Mesenchymal stem cell (in vitro differentiated cells and primary cell): ENCODE data around the gene CEACAM5.
"Not testable (repeated sequence)": the region's sequence is repeated elsewhere in the genome, so short reads cannot be mapped to it uniquely, and the experiment has no call there.

Source experiments
- DNase-seq: peaks from one replicate; pipeline ENCODE4 v3.0.0-alpha.2; 2013
- H2AFZ ChIP-seq: one replicate; pipeline ENCODE4 v1.6.1; 2013; ENCODE audit warnings: low read depth, mild to moderate bottlenecking, control low read depth, inconsistent platforms, low read length, moderate library complexity
- H2AK5ac ChIP-seq: 2 replicates; pipeline ENCODE4 v1.6.1; 2013; ENCODE audit warnings: low read length, moderate library complexity, mild to moderate bottlenecking, inconsistent platforms; ENCODE audit not compliant: severe bottlenecking
- H2BK120ac ChIP-seq: one replicate; pipeline ENCODE4 v1.6.1; 2013; ENCODE audit warnings: low read depth, mild to moderate bottlenecking, inconsistent platforms, low read length, moderate library complexity
- H2BK12ac ChIP-seq, 2 experiments: one replicate each; pipeline ENCODE4 v1.6.1; 2013; ENCODE audit warnings: inconsistent platforms in 2 of 2, low read length in 2 of 2, mild to moderate bottlenecking in 2 of 2, moderate library complexity in 2 of 2, control low read depth in 1 of 2
- H2BK15ac ChIP-seq: one replicate; pipeline ENCODE4 v1.6.1; 2013; ENCODE audit warnings: mild to moderate bottlenecking, low read depth, inconsistent platforms; ENCODE audit not compliant: poor library complexity, severe bottlenecking
- H2BK5ac ChIP-seq: 2 replicates; pipeline ENCODE4 v1.6.1; 2013; ENCODE audit warnings: low read depth, mild to moderate bottlenecking, low read length, control low read depth, inconsistent platforms; ENCODE audit not compliant: poor library complexity, severe bottlenecking
- H3K14ac ChIP-seq, 2 experiments: one replicate each; pipeline ENCODE4 v1.6.1; 2013; ENCODE audit warnings: inconsistent platforms in 2 of 2, low read length in 2 of 2, control low read depth in 1 of 2, mild to moderate bottlenecking in 1 of 2, moderate library complexity in 1 of 2
- H3K18ac ChIP-seq, 2 experiments: one replicate each; pipeline ENCODE4 v1.6.1; 2013; ENCODE audit warnings: inconsistent platforms in 2 of 2, low read length in 2 of 2, control low read depth in 1 of 2, low read depth in 1 of 2, mild to moderate bottlenecking in 1 of 2
- H3K23ac ChIP-seq, 2 experiments: one replicate each; pipeline ENCODE4 v1.6.1; 2013; ENCODE audit warnings: inconsistent platforms in 2 of 2, low read length in 2 of 2, mild to moderate bottlenecking in 2 of 2, moderate library complexity in 2 of 2, control low read depth in 1 of 2
- H3K27ac ChIP-seq: 2 replicates; pipeline ENCODE4 v1.5.1; 2013; ENCODE audit warnings: mild to moderate bottlenecking, moderate library complexity, low read length, control low read depth, inconsistent platforms; ENCODE audit not compliant: poor library complexity, severe bottlenecking
- H3K27me3 ChIP-seq, 2 experiments: 2 replicates each; pipeline versions ENCODE4 v1.6.1 to v1.7.0; 2013; ENCODE audit warnings: low read length in 2 of 2, mild to moderate bottlenecking in 2 of 2, moderate library complexity in 2 of 2, control low read depth in 1 of 2, inconsistent platforms in 1 of 2; ENCODE audit not compliant: control insufficient read depth in 1 of 2, insufficient read depth in 1 of 2
- H3K36me3 ChIP-seq, 2 experiments: 2 replicates each; pipeline versions ENCODE4 v1.6.1 to v1.7.0; 2013; ENCODE audit warnings: low read length in 2 of 2, control low read depth in 1 of 2, inconsistent platforms in 1 of 2, low read depth in 1 of 2, mild to moderate bottlenecking in 1 of 2; ENCODE audit not compliant: insufficient read depth in 2 of 2, control insufficient read depth in 1 of 2
- H3K4ac ChIP-seq, 2 experiments: one replicate each; pipeline ENCODE4 v1.6.1; 2013; ENCODE audit warnings: inconsistent platforms in 2 of 2, low read length in 2 of 2, mild to moderate bottlenecking in 2 of 2, moderate library complexity in 2 of 2, control low read depth in 1 of 2, low read depth in 1 of 2
- H3K4me1 ChIP-seq: 2 replicates; pipeline ENCODE4 v1.6.1; 2013; ENCODE audit warnings: low read depth, low read length, control low read depth; ENCODE audit not compliant: control insufficient read depth, insufficient read depth
- H3K4me2 ChIP-seq: 2 replicates; pipeline ENCODE4 v1.6.1; 2013; ENCODE audit warnings: low read length, mild to moderate bottlenecking, inconsistent platforms; ENCODE audit not compliant: poor library complexity, severe bottlenecking
- H3K4me3 ChIP-seq, 2 experiments: 2 replicates each; pipeline versions ENCODE4 v1.5.1 to v1.7.0; 2013; ENCODE audit warnings: low read length in 2 of 2, mild to moderate bottlenecking in 2 of 2, control low read depth in 1 of 2, low read depth in 1 of 2; ENCODE audit not compliant: insufficient read depth in 1 of 2
- H3K79me1 ChIP-seq: replicated peaks from 2 replicates; pipeline ENCODE4 v1.6.1; 2013; ENCODE audit warnings: mild to moderate bottlenecking, control low read depth, low read length, inconsistent platforms; ENCODE audit not compliant: poor library complexity, severe bottlenecking
- H3K9ac ChIP-seq: 2 replicates; pipeline ENCODE4 v1.7.0; 2013; ENCODE audit warnings: mild to moderate bottlenecking, low read length, moderate library complexity
- H3K9me3 ChIP-seq: 2 replicates; pipeline ENCODE4 v1.7.0; 2013; ENCODE audit warnings: mild to moderate bottlenecking, low read length; ENCODE audit not compliant: control insufficient read depth
- H4K8ac ChIP-seq: one replicate; pipeline ENCODE4 v1.6.1; 2013; ENCODE audit warnings: inconsistent platforms, mild to moderate bottlenecking, low read length, moderate library complexity
- H4K91ac ChIP-seq: one replicate; pipeline ENCODE4 v1.6.1; 2013; ENCODE audit warnings: mild to moderate bottlenecking, low read length, inconsistent platforms
- WGBS: methylation state at CpG from one replicate; pipeline ENCODE4 v1.1.7; 2013; ENCODE audit warnings: mixed read lengths; 5-methylcytosine and 5-hydroxymethylcytosine counted together

Gene CEACAM5

DNA sequence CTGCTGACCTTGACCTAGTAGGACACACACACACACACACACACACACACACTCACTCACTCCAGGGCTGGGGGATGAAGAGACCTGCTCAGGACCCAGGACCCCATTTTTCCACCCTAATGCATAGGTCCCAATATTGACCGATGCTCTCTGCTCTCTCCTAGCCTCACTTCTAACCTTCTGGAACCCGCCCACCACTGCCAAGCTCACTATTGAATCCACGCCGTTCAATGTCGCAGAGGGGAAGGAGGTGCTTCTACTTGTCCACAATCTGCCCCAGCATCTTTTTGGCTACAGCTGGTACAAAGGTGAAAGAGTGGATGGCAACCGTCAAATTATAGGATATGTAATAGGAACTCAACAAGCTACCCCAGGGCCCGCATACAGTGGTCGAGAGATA, 1.1 kb downstream of the CEACAM5 start:
- not testable (repeated sequence) for H2BK5ac ChIP-seq, H3K18ac ChIP-seq, H3K4ac ChIP-seq, H3K23ac ChIP-seq, H3K79me1 ChIP-seq, H3K27ac ChIP-seq, H3K4me3 ChIP-seq, H4K91ac ChIP-seq, H2AK5ac ChIP-seq, H2BK120ac ChIP-seq, H3K4me2 ChIP-seq, H2AFZ ChIP-seq, H2BK15ac ChIP-seq, DNase-seq, H3K9ac ChIP-seq, H2BK12ac ChIP-seq, H3K4me1 ChIP-seq, H3K14ac ChIP-seq, H4K8ac ChIP-seq, H3K36me3 ChIP-seq, H3K9me3 ChIP-seq
- WGBS = 87% methylated on average over 8 of the region's 8 CpGs
- peaks cover 0 to 67% of the 10 kb centered on the region in 2 experiments for H3K27me3 ChIP-seq

DNA sequence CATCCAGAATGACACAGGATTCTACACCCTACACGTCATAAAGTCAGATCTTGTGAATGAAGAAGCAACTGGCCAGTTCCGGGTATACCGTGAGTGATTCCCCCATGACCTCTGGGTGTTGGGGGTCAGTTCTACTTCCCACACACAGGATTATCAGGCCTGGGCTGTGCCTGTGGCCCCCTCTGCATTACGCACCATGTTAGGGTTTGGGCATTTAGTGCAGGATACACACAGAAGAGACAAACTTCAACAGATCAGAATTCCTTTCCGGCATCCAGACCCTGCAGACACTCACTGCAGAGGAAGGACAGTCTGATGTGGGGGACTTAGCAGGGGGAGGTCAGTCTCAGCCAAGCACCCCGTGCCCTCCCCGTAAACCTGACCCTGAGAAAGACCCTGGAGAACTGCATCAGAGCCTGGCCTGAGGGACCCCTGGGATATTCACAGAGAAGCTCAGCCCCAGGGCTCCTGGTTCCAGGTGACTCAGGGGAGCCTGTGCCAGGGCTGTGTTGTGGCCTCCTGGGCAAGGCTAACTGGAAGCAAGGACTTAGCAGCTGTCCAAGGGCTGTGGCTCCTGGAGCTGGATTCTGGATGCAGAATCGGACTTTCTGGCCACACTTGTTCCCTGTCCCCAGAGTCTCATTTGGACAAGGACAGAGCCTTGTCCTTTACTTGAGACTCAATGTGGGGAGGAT, 1.7 kb downstream of the CEACAM5 start:
- no peak for DNase-seq
- H2BK120ac ChIP-seq = no peak overlapping the region
- H3K9ac ChIP-seq = no peak overlapping the region
- H3K4me1 ChIP-seq = no peaks in the 10 kb centered on the region
- H4K8ac ChIP-seq = no peak overlapping the region
- peaks cover 0 to 68% of the 10 kb centered on the region in 2 experiments for H3K27me3 ChIP-seq
- no peak overlapping the region for H4K91ac ChIP-seq
- no peak overlapping the region for H3K4ac ChIP-seq
- H2AK5ac ChIP-seq = no peak overlapping the region
- H3K23ac ChIP-seq = no peak overlapping the region
- no peak overlapping the region for H3K14ac ChIP-seq
- H3K27ac ChIP-seq = no peak overlapping the region
- H3K4me3 ChIP-seq = no peak overlapping the region
- no peak overlapping the region for H2BK12ac ChIP-seq
- H2AFZ ChIP-seq = no peak overlapping the region
- no peak overlapping the region for H3K4me2 ChIP-seq
- H2BK5ac ChIP-seq = no peak overlapping the region
- H3K36me3 ChIP-seq = no peaks in the 10 kb centered on the region
- 66% methylated on average over 8 of the region's 8 CpGs for WGBS
- no peak overlapping the region for H2BK15ac ChIP-seq
- no peak overlapping the region for H3K18ac ChIP-seq
- H3K79me1 ChIP-seq = no peaks in the 10 kb centered on the region
- no peaks in the 10 kb centered on the region for H3K9me3 ChIP-seq

DNA sequence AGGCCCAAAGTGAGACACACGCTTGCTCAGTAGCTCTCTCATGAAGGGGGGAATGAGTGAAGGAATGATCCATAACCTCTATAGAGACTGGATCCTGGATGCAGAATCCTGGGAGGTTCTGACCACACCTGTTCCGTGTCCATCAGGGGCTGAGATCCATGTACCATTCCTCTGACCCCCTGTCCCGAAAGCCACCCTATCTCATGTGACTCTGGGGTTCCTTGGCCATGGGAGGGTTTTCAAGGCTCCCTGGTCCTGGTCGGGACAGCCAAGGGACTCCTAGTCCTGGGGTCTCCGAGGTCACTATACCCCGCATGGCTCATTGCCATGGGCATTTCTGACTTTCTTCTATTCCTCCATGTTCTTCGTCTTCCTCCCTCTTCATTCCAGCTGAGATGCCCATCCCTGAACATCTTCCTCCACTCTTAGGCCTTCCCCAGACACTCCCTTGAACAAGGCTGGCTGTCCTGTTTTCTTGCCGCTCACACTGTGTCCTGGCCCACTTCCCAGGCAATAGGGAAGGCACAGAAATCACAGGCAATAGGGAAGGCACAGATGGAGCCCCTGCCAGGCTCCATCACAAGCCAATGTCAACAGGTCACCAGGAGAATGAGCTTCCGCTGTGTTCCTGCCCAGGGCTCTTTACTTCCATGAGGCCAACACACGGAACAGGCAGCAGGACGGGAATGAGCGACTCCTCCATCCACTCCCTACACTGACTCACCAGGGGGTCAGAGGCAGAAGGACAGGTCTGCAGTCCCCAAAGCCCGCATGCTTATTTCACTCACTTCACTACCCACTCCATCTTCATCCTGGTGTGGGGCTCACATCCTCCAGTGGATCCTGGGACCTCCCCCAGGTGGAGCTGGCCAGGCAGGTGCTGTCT, 3.2 kb downstream of the CEACAM5 start:
- Histone ChIP-seq H3K23ac (no peak overlapping the region), H2AK5ac (no peak overlapping the region), H3K4me1 (no peaks in the 10 kb centered on the region), H3K27ac (no peak overlapping the region), H3K9ac (no peak overlapping the region), H3K18ac (no peak overlapping the region), H3K14ac (no peak overlapping the region), H3K4me2 (no peak overlapping the region), H3K27me3 (peaks cover 0 to 56% of the 10 kb centered on the region in 2 experiments), H2BK120ac (no peak overlapping the region), H3K36me3 (no peaks in the 10 kb centered on the region), H3K9me3 (no peaks in the 10 kb centered on the region), H2AFZ (no peak overlapping the region), H2BK15ac (no peak overlapping the region), H3K4ac (no peak overlapping the region), H2BK5ac (no peak overlapping the region), H4K8ac (no peak overlapping the region), H3K4me3 (no peak overlapping the region), H2BK12ac (no peak overlapping the region), H3K79me1 (no peaks in the 10 kb centered on the region), H4K91ac (no peak overlapping the region)
- 69% methylated on average over 12 of the region's 13 CpGs for WGBS
- DNase-seq = no peak

DNA sequence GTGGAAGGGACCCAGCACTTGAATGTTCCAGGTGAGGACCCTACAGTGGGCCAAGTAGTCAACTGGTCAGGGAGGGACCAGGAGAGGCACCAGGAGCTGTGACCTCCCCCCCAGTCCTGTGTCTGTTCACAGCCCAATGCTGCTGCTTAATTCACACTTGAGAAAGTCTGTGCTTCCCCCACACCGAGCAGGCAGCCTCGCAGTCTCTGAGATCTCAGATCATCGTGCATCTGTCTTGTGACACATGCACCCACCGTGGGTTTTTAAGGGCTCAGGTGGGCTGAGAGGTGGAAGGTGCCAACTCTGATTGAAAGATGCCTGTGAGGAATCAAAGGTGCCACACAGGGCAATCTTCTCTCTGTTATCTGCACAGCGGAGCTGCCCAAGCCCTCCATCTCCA, 6.2 kb downstream of the CEACAM5 start:
- no peak overlapping the region for H3K4ac ChIP-seq
- no peak overlapping the region for H2BK12ac ChIP-seq
- H3K9ac ChIP-seq = no peak overlapping the region
- H3K23ac ChIP-seq = no peak overlapping the region
- no peak overlapping the region for H3K27ac ChIP-seq
- no peaks in the 10 kb centered on the region for H3K36me3 ChIP-seq
- no peak overlapping the region for H2AFZ ChIP-seq
- no peak overlapping the region for H3K18ac ChIP-seq
- H3K4me2 ChIP-seq = no peak overlapping the region
- H3K79me1 ChIP-seq = no peaks in the 10 kb centered on the region
- no peak overlapping the region for H2BK15ac ChIP-seq
- H2BK5ac ChIP-seq = no peak overlapping the region
- H3K4me1 ChIP-seq = no peaks in the 10 kb centered on the region
- WGBS = 66% methylated on average over 4 of the region's 5 CpGs
- H3K27me3 ChIP-seq = peaks cover 0 to 45% of the 10 kb centered on the region in 2 experiments
- no peak overlapping the region for H2BK120ac ChIP-seq
- no peak overlapping the region for H3K14ac ChIP-seq
- H4K8ac ChIP-seq = no peak overlapping the region
- H3K4me3 ChIP-seq = no peak overlapping the region
- no peak overlapping the region for H2AK5ac ChIP-seq
- no peak for DNase-seq
- no peak overlapping the region for H4K91ac ChIP-seq
- no peaks in the 10 kb centered on the region for H3K9me3 ChIP-seq
